Peyer's patch (tissue), 4 donors: ENCODE measurements around the gene DIPK1C. TPM values are rescaled to one million over a fixed set of nuclear protein-coding genes. Genes with fewer than 3 reads are reported as not detected.

Experiments
- DNase-seq, 3 donors: peaks; one replicate each; pipeline ENCODE4 v3.0.0-alpha.2; 2017 to 2019
- H3K27ac ChIP-seq, 4 donors: fragments of 200-600 bp; sonication (generic); one replicate each; pipeline ENCODE4 v1.5.1; 2016 to 2019
- H3K27me3 ChIP-seq, 2 donors: fragments of 200-600 bp; sonication (generic); one replicate each; pipeline ENCODE4 v1.5.1; 2019
- H3K36me3 ChIP-seq, 3 donors: fragments of 200-600 bp; sonication (generic); one replicate each; pipeline ENCODE4 v1.5.1; 2016 to 2019
- H3K4me1 ChIP-seq, 4 donors: fragments of 200-600 bp; sonication (generic); one replicate each; pipeline ENCODE4 v1.5.1; 2016 to 2019
- H3K4me3 ChIP-seq, 4 donors: fragments of 200-600 bp; sonication (generic); 1 replicate in 3 of 4; 2 replicates in 1 of 4; pipeline ENCODE4 v1.5.1; 2016 to 2019; ENCODE audit warnings: mild to moderate bottlenecking in 1 of 4
- H3K9me3 ChIP-seq, 4 donors: fragments of 200-600 bp; sonication (generic); one replicate each; pipeline ENCODE4 v1.5.1; 2016 to 2019; ENCODE audit warnings: mild to moderate bottlenecking in 1 of 4
- POLR2A ChIP-seq, 2 donors: fragments of 450-650 bp; IDR thresholded peaks; one replicate each; pipeline ENCODE4 v1.5.1; 2017; ENCODE audit warnings: antibody characterized with exemption in 2 of 2, mild to moderate bottlenecking in 2 of 2, moderate library complexity in 2 of 2
- total RNA-seq, 4 donors: library from RNA; depleted of rRNA; stranded (reverse); fragments of >200 nt; gene quantifications; one replicate each; pipeline ENCODE4 v1.1.0, GENCODE V29; 2016
- TF ChIP-seq, protein P1 (sequence below), 6 experiments: fragments of 450-650 bp in 4 of 6; fragments of 200-600 bp in 2 of 6; sonication (generic) in 1 of 6; IDR thresholded peaks; one replicate each; pipeline ENCODE4 v1.5.1; 2017 to 2019; ENCODE audit warnings: antibody characterized with exemption in 6 of 6, mild to moderate bottlenecking in 3 of 6, moderate library complexity in 1 of 6

Gene DIPK1C
- total RNA-seq, 4 donors from 2014 or later, result 0.70 to 0.83 TPM; not detected in 2

DNA sequence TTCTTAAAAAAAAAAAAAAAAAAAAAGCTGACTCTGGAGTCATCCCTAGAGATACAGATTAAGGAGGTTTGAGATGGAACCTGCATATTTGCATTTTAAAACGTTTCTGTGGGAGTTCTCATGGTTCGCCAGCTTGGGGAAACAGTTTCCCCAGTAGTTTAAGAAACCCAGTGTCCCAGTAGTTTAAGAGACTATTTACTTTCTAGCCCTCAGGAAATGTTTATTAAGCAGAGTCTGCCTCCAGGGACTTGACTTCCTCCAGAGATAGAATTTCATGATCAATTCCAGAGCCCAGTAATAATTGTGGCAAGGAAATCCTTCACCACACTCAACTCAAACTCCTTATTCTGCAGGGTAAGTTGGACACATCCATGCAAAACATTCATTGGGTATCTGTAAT, 39.1 kb downstream of the DIPK1C start:
- Histone ChIP-seq H3K4me3 (no peak overlapping the region), H3K27me3 (no peaks in the 10 kb centered on the region), H3K36me3 (no peaks in the 10 kb centered on the region), H3K9me3 (no peaks in the 10 kb centered on the region), H3K4me1 (no peaks in the 10 kb centered on the region), H3K27ac (no peak overlapping the region)
- no peak for DNase-seq
- no peak for TF ChIP-seq POLR2A (IDR thresholded peaks at IDR 0.05)
- TF ChIP-seq, protein P1, sequence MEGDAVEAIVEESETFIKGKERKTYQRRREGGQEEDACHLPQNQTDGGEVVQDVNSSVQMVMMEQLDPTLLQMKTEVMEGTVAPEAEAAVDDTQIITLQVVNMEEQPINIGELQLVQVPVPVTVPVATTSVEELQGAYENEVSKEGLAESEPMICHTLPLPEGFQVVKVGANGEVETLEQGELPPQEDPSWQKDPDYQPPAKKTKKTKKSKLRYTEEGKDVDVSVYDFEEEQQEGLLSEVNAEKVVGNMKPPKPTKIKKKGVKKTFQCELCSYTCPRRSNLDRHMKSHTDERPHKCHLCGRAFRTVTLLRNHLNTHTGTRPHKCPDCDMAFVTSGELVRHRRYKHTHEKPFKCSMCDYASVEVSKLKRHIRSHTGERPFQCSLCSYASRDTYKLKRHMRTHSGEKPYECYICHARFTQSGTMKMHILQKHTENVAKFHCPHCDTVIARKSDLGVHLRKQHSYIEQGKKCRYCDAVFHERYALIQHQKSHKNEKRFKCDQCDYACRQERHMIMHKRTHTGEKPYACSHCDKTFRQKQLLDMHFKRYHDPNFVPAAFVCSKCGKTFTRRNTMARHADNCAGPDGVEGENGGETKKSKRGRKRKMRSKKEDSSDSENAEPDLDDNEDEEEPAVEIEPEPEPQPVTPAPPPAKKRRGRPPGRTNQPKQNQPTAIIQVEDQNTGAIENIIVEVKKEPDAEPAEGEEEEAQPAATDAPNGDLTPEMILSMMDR (IDR thresholded peaks at IDR 0.05), result no peak

DNA sequence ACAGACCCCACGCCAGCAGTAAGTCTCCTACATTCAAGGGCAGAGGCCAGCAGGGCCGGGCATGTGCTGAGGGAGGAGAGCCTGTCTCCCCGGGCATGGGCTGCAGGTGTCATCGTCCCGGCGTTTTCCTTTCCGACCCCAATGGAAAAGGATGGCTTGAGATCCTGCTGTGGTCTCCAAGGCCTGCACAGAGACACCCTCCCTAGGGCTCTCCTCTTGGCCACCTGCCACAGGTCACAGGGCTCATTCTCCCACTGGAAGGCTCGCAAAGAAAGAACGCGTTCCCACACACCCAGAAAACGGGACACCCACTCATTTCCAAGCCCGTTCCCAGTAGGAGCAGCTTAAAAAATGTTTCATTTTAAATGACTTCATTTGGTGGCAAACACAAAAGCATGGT, 41.0 kb downstream of the DIPK1C start:
- Histone ChIP-seq H3K4me1 (no peaks in the 10 kb centered on the region), H3K27ac (no peak overlapping the region), H3K27me3 (no peaks in the 10 kb centered on the region), H3K4me3 (no peak overlapping the region), H3K9me3 (no peaks in the 10 kb centered on the region), H3K36me3 (no peaks in the 10 kb centered on the region)
- TF ChIP-seq, protein P1 (IDR thresholded peaks at IDR 0.05), result no peak
- no peak for TF ChIP-seq POLR2A (IDR thresholded peaks at IDR 0.05)
- DNase-seq, result peak in 1 of 3 donors; percentile 34

DNA sequence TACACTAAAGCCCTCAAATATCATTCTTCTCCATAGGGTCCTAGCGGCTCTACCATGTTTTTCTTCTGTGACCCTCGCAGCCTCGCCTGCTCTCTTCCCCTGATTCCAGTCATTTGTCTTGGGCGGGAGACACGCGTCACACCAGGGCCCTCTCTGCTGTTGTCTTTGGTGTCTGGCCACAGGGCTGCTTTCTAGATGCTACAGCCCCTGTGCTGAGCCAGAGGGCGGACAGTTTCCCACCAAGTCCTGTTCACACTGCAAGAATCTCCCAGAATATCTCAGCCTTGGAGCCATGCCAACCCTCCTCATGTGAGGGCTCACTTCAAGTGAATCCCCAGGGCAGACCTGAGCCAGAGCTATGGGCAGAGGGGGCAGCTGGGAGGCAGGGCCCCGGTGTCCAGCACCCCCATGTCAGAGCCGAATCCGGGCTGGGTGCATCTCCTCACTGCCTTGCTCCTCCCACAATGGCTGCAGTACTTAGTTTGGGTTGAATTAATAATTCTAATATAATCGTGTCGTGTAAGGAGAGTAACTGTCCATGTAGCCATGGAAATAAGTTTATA, 42.1 kb downstream of the DIPK1C start:
- DNase-seq, result peak in 1 of 3 donors; percentile 30
- Histone ChIP-seq H3K9me3 (no peaks in the 10 kb centered on the region), H3K36me3 (no peaks in the 10 kb centered on the region), H3K4me1 (no peaks in the 10 kb centered on the region), H3K27me3 (no peaks in the 10 kb centered on the region), H3K4me3 (no peak overlapping the region), H3K27ac (no peak overlapping the region)
- TF ChIP-seq, protein P1 (IDR thresholded peaks at IDR 0.05), result no peak
- TF ChIP-seq POLR2A (IDR thresholded peaks at IDR 0.05), result no peak

DNA sequence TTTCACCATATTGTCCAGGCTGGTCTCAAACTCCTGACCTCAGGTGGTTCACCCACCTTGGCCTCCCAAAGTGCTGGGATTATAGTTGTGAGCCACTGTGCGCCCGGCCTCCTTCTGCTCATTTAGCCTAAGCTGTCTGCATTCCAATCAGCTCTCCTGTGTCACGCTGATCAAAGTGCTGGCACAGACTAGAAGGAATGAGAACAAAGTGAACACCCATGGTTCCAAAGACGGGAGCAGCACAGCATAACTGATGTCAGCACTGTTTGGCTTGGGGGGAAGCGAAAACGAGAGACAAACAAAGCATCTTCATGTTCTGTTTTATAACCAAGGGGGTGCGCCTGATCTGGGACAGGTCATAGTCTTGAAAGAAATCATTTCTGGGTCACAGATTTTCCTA, 43.3 kb downstream of the DIPK1C start:
- TF ChIP-seq, protein P1 (IDR thresholded peaks at IDR 0.05), result no peak
- Histone ChIP-seq H3K9me3 (no peaks in the 10 kb centered on the region), H3K4me3 (no peak overlapping the region), H3K4me1 (no peaks in the 10 kb centered on the region), H3K27me3 (no peaks in the 10 kb centered on the region), H3K27ac (no peak overlapping the region), H3K36me3 (no peaks in the 10 kb centered on the region)
- peak in 1 of 3 donors; percentile 7 for DNase-seq

DNA sequence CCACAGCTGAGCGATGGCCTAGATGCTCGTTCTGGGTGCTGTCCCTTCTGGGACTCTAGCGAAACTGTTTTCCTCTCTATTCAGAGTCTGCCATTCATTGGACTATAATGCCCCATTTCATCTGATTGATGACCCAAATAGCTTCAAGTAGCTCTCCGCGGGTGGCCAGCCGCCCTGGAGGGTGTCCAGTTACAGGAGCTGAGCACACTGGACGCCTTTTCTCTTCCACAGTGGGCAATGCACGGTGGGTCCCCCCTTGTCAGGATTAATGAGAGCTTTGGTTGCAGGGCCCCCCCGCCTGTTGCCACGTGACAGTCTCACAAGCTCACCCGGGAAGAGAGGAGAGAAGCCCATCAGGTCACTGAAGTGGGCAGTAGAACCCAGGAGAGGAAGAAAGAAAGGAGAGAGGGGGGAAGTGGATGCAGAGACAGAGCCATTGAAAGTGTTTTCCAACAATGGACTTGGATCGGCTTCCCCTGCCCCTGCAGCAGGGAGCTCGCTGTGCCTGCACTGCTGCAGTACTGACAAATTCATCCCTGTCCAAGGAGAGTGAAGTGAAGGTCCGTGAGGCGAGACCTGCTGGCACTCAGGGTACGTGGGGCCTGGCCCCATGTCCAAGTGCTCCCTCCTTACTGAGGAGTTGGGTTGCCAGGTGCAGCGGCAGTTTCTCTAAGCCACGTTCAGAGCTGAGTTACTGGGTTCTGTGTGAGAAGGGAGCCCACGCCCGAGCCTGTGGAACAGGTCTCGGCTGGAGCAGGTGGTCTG, 44.8 kb downstream of the DIPK1C start:
- Histone ChIP-seq H3K4me3 (no peak overlapping the region), H3K36me3 (no peaks in the 10 kb centered on the region), H3K4me1 (no peaks in the 10 kb centered on the region), H3K27ac (no peak overlapping the region), H3K9me3 (no peaks in the 10 kb centered on the region), H3K27me3 (no peaks in the 10 kb centered on the region)
- no peak for TF ChIP-seq POLR2A (IDR thresholded peaks at IDR 0.05)
- TF ChIP-seq, protein P1 (IDR thresholded peaks at IDR 0.05), result no peak
- peak in 1 of 3 donors; percentile 26 for DNase-seq
